HepG2 (cell line): ENCODE data around the gene C11orf68.

Experiments used
- CEBPB ChIP-seq: IDR thresholded peaks from 2 replicates; pipeline ENCODE4 v1.6.1; 2011; ENCODE audit warnings: low read depth, low read length, improper control_type of control experiment, borderline replicate concordance
- GABPA ChIP-seq, 2 experiments: IDR thresholded peaks; 2 replicates each; pipeline ENCODE4 v1.6.1; 2011 to 2016; ENCODE audit warnings: low read depth in 2 of 2, low read length in 1 of 2, missing biosample characterization in 1 of 2, missing genetic modification characterization in 1 of 2
- MBD4 ChIP-seq: IDR thresholded peaks from 2 replicates; pipeline ENCODE4 v1.6.1; 2012; ENCODE audit warnings: low read length, inconsistent platforms, borderline replicate concordance
- ZBTB26 ChIP-seq: IDR thresholded peaks from 2 replicates; pipeline ENCODE4 v1.6.1; 2016; ENCODE audit warnings: missing compliant biosample characterization, missing genetic modification reagents, borderline replicate concordance

GRCh38 chr11:65931773-65932557 lies 13.1 kb upstream of the C11orf68 start:
- TF ChIP-seq CEBPB: no peak
- TF ChIP-seq ZBTB26: no peak
- TF ChIP-seq GABPA (IDR thresholded peaks at IDR 0.05; ENCODE audit: low read depth, low read length): no peak
- no peak for TF ChIP-seq GABPA (CRISPR knock-in tag; IDR thresholded peaks at IDR 0.05; ENCODE audit: low read depth)
- no peak for TF ChIP-seq MBD4
